ENCODE data around the gene RFXANK.
A peak's percentile ranks its signal among the peaks of the same experiment; 100 is the strongest.

Gene RFXANK

DNA sequence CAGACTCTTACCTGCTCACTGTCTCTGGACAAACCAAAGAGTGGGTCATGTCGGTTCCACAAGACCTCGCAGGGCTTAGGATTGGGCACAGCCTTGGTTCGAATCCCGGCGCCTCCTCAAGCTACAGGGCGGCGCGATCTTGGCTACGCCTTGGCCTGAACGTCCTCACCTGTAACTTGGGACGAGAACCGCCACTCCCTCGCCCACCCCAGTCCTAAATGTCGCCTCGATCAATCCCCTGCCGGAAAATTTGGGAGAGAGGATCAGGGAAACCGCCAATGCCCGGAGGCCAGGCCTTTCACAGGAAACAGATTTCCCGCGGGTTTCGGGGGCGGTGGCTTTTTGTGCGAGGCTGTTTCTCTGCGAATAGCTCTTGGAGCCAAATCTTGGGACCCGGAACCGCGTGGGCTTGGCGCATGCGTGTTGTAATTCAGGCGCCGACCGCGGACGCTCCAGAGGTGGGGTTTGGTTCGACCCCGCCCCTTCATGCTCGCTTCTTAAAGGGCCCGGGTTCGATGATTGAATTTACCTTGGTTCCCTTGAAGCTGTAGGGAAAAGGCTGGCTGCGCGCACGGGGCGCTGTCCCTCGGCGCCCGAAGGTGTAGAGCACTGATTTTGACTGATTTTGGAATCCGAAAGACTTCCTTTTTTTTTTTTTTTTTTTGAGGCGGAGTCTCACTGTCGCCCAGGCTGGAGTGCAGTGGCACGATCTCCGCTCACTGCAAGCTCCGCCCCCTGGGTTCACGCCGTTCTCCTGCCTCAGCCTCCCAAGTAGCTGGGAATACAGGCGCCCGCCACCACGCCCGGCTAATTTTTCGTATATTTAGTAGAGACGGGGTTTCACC is 11.2 kb downstream of the RFXANK start, which contains the start of gene NR2C2AP:
Gene NR2C2AP, minus strand, starts transcription at position 403 of the 845 bp plus-strand sequence. Its CDS starts 354 bp downstream, at position 49.
- Histone ChIP-seq H3K27ac (peak within 1 kb of the TSS; percentile 60), H3K4me3 (IDR thresholded peaks at IDR 0.05; ENCODE audit: insufficient read depth, low read depth, low read length) (no peak within 1 kb of the TSS), H3K4me1 (ENCODE audit: low read depth, poor library complexity, severe bottlenecking) (no peaks in the 10 kb centered on the region), H4K20me1 (ENCODE audit: insufficient read depth) (no peaks in the 10 kb centered on the region), H3K4me2 (peak within 1 kb of the TSS; percentile 96), H2AFZ (ENCODE audit: low read depth) (peak within 1 kb of the TSS; percentile 58; the same call in 1 of the 2 replicates), H3K9ac (peak within 1 kb of the TSS; percentile 78), H3K79me2 (ENCODE audit: insufficient read depth, low read depth) (peaks cover 13% of the 10 kb centered on the region; the same call in 1 of the 2 replicates), H3K36me3 (ENCODE audit: insufficient read depth) (no peaks in the 10 kb centered on the region), H3K27me3 (ENCODE audit: insufficient read depth, low read depth) (no peaks in the 10 kb centered on the region)
- no peak for TF ChIP-seq CTCF (conservative IDR thresholded peaks at IDR 0.05; ENCODE audit: low read depth, low read length)

GRCh38 chr19:19204181-19204580 is 12.1 kb downstream of the RFXANK start:
- no peaks in the 10 kb centered on the region for H3K36me3 ChIP-seq (ENCODE audit: insufficient read depth)
- H3K9ac ChIP-seq, result no peak overlapping the region
- H3K4me1 ChIP-seq (ENCODE audit: low read depth, poor library complexity, severe bottlenecking), result peaks cover 6% of the 10 kb centered on the region
- H3K79me2 ChIP-seq (ENCODE audit: insufficient read depth, low read depth), result peaks cover 13% of the 10 kb centered on the region; the same call in 1 of the 2 replicates
- no peak overlapping the region for H3K4me3 ChIP-seq (IDR thresholded peaks at IDR 0.05; ENCODE audit: insufficient read depth, low read depth, low read length)
- H3K4me2 ChIP-seq, result no peak overlapping the region
- H3K27me3 ChIP-seq (ENCODE audit: insufficient read depth, low read depth), result no peaks in the 10 kb centered on the region
- H2AFZ ChIP-seq (ENCODE audit: low read depth), result no peak overlapping the region
- TF ChIP-seq CTCF (conservative IDR thresholded peaks at IDR 0.05; ENCODE audit: low read depth, low read length), result no peak
- H3K27ac ChIP-seq, result no peak overlapping the region
- no peaks in the 10 kb centered on the region for H4K20me1 ChIP-seq (ENCODE audit: insufficient read depth)

DNA sequence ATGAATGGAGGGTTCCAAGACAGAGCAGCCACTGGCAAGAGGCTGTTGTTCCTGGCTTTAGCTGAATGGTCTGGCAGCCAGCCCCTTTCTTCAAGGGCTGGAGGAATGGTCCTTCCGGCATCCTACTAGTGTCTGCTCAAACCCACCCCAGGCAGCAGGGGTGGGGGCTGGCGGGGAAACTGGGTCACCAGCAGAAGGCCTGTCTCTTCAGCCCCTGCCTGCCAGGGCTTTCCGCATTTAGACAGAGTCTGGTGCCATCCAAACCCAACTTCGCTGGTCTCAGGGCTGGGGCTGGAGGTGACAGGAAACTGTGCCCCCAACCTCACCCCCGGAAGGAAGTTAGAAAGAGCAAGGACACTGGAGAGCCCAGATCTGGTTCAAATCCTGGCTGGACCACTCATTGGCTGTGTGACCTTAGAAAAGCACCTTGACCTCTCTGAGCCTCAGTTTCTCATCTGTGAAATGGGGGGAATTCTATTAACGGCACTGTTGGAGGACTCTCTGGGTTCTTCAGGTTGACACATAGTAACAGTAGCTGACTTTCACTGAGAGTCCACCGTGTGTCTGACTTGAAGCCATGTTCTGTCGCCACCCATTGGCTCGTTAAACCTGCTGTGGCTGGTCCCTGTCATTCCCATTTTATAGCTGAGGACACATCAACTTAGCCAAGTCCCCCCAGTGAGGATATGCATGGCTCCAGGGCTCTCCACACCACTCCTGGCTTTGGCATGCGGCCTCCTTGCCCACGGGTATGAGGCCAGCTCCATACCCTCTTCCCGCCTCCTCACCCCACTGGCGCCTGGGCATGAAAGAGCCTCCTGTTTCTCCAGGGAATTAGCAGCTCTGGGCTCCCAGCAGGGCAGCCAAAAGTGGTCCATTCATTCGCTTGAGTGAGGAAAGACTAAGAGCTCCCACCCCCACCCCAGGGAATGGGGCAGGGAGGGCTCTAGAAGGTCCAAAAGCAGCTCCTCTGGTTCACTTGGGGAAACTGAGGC is 13.7 kb downstream of the RFXANK start:
- H3K36me3 ChIP-seq (ENCODE audit: insufficient read depth), result no peaks in the 10 kb centered on the region
- no peak overlapping the region for H3K4me2 ChIP-seq
- no peak overlapping the region for H3K9ac ChIP-seq
- no peak for TF ChIP-seq CTCF (conservative IDR thresholded peaks at IDR 0.05; ENCODE audit: low read depth, low read length)
- no peak overlapping the region for H3K4me3 ChIP-seq (IDR thresholded peaks at IDR 0.05; ENCODE audit: insufficient read depth, low read depth, low read length)
- H3K4me1 ChIP-seq (ENCODE audit: low read depth, poor library complexity, severe bottlenecking), result peaks cover 13% of the 10 kb centered on the region
- 0 out of 2 replicates have a peak, but pooled peaks cover 5% of the 10 kb centered on the region for H3K27me3 ChIP-seq (ENCODE audit: insufficient read depth, low read depth)
- H4K20me1 ChIP-seq (ENCODE audit: insufficient read depth), result no peaks in the 10 kb centered on the region
- peaks cover 13% of the 10 kb centered on the region; the same call in 1 of the 2 replicates for H3K79me2 ChIP-seq (ENCODE audit: insufficient read depth, low read depth)
- no peak overlapping the region for H3K27ac ChIP-seq
- no peak overlapping the region for H2AFZ ChIP-seq (ENCODE audit: low read depth)

- Histone ChIP-seq H2AFZ (ENCODE audit: low read depth) (no peak overlapping the region), H3K79me2 (ENCODE audit: insufficient read depth, low read depth) (peaks cover 12% of the 10 kb centered on the region; the same call in 1 of the 2 replicates)
- TF ChIP-seq CTCF (conservative IDR thresholded peaks at IDR 0.05; ENCODE audit: low read depth, low read length), result no peak
Measured at GRCh38 chr19:19206938-19207337, 14.9 kb downstream of the RFXANK start.

More at GRCh38 chr19:19206938-19207337, 14.9 kb downstream of the RFXANK start:
- Histone ChIP-seq H3K27me3 (ENCODE audit: insufficient read depth, low read depth) (peaks cover 11% of the 10 kb centered on the region; the same call in 1 of the 2 replicates), H3K36me3 (ENCODE audit: insufficient read depth) (no peaks in the 10 kb centered on the region), H3K4me2 (no peak overlapping the region), H4K20me1 (ENCODE audit: insufficient read depth) (no peaks in the 10 kb centered on the region), H3K4me3 (IDR thresholded peaks at IDR 0.05; ENCODE audit: insufficient read depth, low read depth, low read length) (no peak overlapping the region), H3K27ac (no peak overlapping the region), H3K9ac (no peak overlapping the region), H3K4me1 (ENCODE audit: low read depth, poor library complexity, severe bottlenecking) (peaks cover 13% of the 10 kb centered on the region)
